ENCODE data around the gene LRRC32.
A peak's percentile ranks its signal among the peaks of the same experiment; 100 is the strongest.
"Not testable (repeated sequence)": the region's sequence is repeated elsewhere in the genome, so short reads cannot be mapped to it uniquely, and the experiment has no call there.

The LRRC32 gene

GRCh38 chr11:76653012-76653673 lies 17.4 kb downstream of the LRRC32 start:
- no peak for DNase-seq (ENCODE audit: low read depth in 3 of 3)

- no peak for DNase-seq (ENCODE audit: low read depth in 3 of 3)
Measured at GRCh38 chr11:76649851-76650372, 20.6 kb downstream of the LRRC32 start.

DNA sequence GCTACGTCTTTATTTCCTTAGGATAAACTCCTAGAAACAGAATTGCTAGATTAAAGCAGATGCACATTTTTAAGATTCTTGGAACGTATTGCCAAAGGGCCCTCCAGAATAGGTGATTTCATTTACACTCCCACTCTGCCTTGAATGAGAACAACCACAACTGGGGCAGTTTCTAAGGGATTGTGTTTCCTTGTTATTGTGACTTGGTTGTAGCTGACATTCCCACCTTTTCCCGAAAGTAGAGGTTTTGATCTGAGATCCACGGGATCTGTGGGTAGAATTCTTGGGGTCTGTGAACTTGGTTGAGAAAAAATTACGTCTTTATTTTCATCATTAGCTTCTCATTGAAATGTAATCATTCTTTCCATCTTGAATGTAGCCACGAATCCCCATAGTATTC lies 21.5 kb downstream of the LRRC32 start:
- DNase-seq (ENCODE audit: low read depth in 3 of 3), result no peak

DNA sequence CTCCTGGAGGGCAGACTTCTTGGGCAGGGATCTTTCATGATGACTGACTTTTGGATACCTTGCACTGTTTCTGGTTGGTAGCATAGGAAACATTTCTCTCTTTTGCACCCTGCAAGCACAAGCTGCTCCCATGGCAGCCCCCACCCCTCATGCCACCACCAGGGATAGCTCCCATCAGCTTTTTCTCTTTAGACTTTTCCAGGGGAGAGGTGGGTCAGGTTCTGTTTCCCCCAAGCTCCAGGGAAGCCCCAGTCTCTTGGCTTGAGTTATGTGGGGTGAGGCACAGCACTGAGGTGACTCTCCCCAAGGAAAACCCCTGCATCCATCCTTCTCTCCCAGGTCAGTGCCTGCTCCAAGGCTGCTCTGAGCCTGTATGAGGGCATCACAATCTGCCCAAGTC lies 22.5 kb downstream of the LRRC32 start:
- DNase-seq (ENCODE audit: low read depth in 3 of 3), result no peak

DNA sequence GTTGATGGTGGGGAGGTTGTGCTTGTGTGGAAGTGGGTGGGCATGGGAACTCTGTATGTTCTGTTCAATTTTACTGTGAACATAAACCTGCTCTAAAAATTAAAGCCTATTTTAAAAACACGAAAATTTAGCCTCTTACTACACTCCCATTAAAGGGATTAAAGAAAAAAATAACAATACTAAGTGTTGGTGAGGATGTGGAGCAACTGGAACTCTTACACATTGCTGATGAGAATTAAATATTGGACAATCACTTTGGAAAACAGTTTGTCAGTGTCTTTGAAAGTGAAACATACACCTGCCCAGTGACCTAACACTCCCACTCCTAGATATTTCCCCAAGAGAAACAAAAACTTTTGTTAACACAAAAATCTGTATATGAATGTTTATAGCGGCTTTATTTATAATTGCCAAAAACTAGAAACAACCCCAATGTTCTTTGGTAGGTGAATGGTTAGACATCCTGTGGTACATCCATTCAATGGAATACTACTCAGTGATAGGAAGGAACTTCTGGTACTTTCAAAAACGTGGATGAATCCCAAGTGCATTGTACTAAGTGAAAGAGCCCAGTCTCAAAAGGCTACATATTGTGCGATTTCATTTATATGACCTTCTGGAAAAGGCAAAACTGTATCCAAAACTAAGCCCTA lies 23.5 kb downstream of the LRRC32 start:
- no peak for DNase-seq (ENCODE audit: low read depth in 3 of 3)

- no peak for DNase-seq (ENCODE audit: low read depth in 3 of 3)
Measured at GRCh38 chr11:76644591-76644990, 26.0 kb downstream of the LRRC32 start.

DNA sequence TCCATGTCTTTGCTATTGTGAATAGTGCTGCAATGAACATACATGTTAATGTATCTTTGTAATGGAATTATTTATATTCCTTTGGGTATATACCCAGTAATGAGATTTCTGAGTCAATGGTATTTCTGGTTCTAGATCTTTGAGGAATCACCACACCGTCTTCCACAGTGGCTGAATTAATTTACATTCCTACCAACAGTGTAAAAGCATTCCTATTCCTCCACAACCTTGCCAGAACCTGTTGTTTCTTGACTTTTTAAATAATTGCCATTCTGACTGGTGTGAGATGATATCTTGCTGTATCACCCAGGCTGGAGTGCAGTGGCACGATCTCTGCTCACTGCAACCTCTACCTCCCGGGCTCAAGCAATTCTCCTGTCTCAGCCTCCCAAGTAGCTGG lies 26.8 kb downstream of the LRRC32 start:
- not testable (repeated sequence) for DNase-seq (ENCODE audit: low read depth in 3 of 3)

GRCh38 chr11:76642341-76642740 lies 28.2 kb downstream of the LRRC32 start:
- DNase-seq (ENCODE audit: low read depth in 3 of 3), result peak in 2 of 3 experiments; percentile 17 to 33

DNA sequence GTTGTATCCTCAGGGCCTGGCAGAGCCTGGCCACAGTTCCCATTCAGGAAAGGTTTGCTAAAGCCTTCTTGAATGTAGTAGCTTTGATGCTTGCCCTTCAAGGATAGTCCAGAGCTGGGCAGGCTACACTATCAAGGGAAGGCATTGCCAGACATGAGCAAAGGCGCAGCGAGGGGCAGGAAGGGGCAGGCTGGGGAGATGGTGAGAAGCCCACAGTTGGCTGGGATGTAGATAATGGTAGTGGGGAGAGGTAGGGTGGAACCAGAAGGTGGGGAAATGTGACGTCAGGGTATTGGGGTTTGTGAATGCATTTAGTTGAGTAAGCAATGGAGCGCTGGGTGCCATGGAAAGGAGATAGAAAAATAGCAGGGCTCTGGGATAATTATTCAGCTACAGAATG lies 28.6 kb downstream of the LRRC32 start:
- DNase-seq (ENCODE audit: low read depth in 3 of 3), result no peak

- no peak for DNase-seq (ENCODE audit: low read depth in 3 of 3)
Measured at GRCh38 chr11:76640501-76640900, 30.0 kb downstream of the LRRC32 start.

GRCh38 chr11:76639621-76640020 lies 30.9 kb downstream of the LRRC32 start:
- DNase-seq (ENCODE audit: low read depth in 3 of 3), result no peak

- no peak for DNase-seq (ENCODE audit: low read depth in 3 of 3)
Measured at GRCh38 chr11:76638270-76639197, 32.0 kb downstream of the LRRC32 start.

- no peak for DNase-seq (ENCODE audit: low read depth in 3 of 3)
Measured at GRCh38 chr11:76637491-76638269, 32.9 kb downstream of the LRRC32 start.

DNA sequence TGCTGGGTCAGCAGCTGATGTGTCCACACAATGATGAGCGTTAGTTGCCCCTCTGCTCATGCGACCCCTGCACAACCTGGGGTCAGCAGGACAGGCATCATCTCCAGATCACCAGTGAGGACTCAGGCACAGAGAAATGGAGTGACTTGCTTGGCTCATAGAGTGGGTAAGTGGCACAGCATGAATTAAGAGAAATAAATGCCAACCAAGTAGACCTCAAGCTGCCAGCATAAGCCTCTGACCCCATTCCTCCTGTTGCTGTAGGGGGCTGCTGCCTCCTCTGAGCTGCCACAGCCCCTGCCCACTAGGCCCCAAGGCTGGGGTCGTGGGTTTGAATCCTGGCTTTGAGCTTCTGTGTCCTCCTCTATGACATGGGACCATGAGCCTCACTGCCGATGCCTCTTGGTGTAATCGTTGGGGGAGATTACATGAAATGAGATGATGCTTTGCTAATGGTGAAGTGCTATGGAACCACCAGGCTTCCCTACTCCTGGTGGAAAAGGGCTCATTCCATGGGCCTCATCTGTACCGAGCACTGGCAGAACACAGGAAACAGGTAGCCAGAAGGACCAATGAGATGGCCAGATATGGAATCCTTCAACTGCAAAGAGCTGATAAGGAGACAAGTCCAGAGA lies 33.6 kb downstream of the LRRC32 start:
- no peak for DNase-seq (ENCODE audit: low read depth in 3 of 3)

- no peak for DNase-seq (ENCODE audit: low read depth in 3 of 3)
Measured at GRCh38 chr11:76635991-76636738, 34.4 kb downstream of the LRRC32 start.

DNA sequence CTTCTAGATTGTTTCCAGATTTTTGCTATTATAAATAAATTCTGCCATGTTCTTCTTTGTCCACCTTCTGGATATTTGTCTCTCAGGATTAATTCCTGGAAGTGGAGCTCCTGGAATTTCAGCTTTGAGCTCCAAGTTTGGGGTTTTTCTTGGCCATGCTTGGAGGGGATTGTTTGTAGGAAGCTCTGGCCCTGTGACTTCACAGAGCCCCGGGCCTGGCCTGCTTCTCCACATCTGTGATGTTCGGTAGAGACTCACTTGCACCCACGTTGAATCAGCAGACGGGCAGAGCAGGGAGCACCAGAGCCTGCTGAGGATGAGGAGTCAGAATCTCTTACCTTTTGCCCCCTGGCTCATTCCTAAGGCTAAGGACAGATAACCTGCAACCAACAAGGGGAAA lies 35.7 kb downstream of the LRRC32 start:
- DNase-seq (ENCODE audit: low read depth in 3 of 3), result no peak

GRCh38 chr11:76632492-76632891 lies 38.1 kb downstream of the LRRC32 start:
- DNase-seq (ENCODE audit: low read depth in 3 of 3), result no peak

GRCh38 chr11:76631566-76632308 lies 38.8 kb downstream of the LRRC32 start:
- DNase-seq (ENCODE audit: low read depth in 3 of 3), result no peak

GRCh38 chr11:76630600-76631281 lies 39.8 kb downstream of the LRRC32 start:
- DNase-seq (ENCODE audit: low read depth in 3 of 3), result no peak
